ENCODE data around the gene NNAT.
"Not testable (repeated sequence)": the region's sequence is repeated elsewhere in the genome, so short reads cannot be mapped to it uniquely, and the experiment has no call there.

Gene NNAT, protein sequence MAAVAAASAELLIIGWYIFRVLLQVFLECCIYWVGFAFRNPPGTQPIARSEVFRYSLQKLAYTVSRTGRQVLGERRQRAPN

DNA sequence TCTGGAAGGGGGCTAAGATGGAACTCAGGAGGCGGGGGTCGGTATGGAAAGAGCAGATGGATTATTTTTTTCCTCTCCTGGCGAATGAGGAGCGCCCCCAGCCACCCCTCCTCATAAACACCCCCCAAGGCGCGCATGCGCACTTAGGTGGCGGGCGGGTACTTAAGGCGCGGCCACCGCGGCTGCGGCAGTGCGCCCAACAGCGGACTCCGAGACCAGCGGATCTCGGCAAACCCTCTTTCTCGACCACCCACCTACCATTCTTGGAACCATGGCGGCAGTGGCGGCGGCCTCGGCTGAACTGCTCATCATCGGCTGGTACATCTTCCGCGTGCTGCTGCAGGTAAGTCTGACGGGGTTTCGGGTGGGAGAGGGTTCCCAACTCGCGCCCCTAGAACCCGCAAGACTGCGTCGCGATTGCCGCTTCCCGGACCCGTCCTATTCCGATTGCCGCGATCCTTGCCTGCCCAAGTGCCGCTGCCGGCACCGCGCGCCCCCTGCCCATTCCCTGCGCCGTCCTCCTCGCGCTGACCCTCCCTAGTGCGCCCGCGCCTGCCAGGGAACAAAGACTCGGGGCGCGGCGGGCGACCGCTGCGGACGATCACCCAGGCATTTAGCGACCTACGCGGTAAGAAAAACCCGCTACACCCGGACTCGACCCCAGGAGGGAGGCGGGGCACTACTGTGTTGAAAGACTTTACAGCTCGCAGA, at the start of gene NNAT:
TSS of gene NNAT (plus strand) at position 190 of the 711 bp plus-strand sequence. CDS start at position 272, 82 bp downstream.
- ATAC-seq, result no peak
- peaks cover 62% of the 10 kb centered on the region for H3K4me1 Mint-ChIP-seq

DNA sequence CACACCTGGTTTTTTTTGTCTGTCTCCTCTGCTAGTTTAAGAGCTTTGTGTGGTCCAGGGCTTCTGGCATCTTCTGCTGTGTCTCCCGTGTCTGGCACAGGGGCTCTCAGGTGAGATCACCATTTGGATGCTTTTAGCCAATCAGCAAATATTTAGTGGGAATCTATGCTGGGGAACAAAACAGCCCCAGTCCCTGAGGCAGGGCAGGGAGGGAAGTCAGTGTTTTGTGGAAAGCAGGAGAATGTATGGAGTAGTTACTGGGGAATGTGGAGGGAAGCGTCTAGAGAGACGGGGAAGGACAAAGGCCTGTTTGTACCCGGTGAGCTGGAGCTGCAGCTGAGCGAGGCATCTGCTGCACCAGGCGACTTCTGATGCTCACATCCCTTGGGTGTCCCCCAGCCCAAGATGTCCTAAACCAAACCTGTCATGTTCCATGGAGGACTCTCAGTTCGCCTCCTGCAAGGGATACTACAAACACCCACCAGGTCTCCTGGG, 49.3 kb upstream of the NNAT start:
- Mint-ChIP-seq H3K4me1 (no peaks in the 10 kb centered on the region), H3K4me3 (no peak overlapping the region), H3K27me3 (peaks cover 16% of the 10 kb centered on the region), H3K27ac (no peak overlapping the region), H3K9me3 (no peaks in the 10 kb centered on the region)
- DNase-seq (no peak), ATAC-seq (no peak)

More for the DNA sequence above, at the start of gene NNAT:
- Mint-ChIP-seq H3K4me3 (peak within 1 kb of the TSS; percentile 60 to 86), H3K27me3 (no peaks in the 10 kb centered on the region), H3K9me3 (no peaks in the 10 kb centered on the region), H3K27ac (no peak within 1 kb of the TSS)
- peak in 1 of 2 donors; percentile 12 for DNase-seq

DNA sequence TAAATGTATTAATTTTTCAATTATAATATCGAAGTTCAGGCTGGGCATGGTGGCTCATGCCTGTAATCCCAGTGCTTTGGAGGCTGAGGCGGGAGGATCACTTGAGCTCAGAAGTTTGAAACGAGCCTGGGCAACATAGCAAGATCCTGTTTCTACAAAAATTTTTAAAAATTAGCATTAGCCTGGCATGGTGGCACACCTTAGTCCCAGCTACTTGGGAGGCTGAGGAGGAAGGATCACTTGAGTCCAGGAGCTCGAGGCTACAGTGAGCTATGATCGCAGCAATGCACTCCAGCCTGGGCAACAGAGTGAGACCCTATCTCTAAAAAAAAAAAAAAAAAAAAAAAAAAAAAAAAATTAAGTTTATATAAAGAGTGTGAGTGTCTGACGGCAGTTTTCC, 48.6 kb upstream of the NNAT start:
- not testable (repeated sequence) for ATAC-seq, H3K4me1 Mint-ChIP-seq, H3K9me3 Mint-ChIP-seq, H3K4me3 Mint-ChIP-seq, H3K27ac Mint-ChIP-seq, DNase-seq
- H3K27me3 Mint-ChIP-seq, result peaks cover 15% of the 10 kb centered on the region

DNA sequence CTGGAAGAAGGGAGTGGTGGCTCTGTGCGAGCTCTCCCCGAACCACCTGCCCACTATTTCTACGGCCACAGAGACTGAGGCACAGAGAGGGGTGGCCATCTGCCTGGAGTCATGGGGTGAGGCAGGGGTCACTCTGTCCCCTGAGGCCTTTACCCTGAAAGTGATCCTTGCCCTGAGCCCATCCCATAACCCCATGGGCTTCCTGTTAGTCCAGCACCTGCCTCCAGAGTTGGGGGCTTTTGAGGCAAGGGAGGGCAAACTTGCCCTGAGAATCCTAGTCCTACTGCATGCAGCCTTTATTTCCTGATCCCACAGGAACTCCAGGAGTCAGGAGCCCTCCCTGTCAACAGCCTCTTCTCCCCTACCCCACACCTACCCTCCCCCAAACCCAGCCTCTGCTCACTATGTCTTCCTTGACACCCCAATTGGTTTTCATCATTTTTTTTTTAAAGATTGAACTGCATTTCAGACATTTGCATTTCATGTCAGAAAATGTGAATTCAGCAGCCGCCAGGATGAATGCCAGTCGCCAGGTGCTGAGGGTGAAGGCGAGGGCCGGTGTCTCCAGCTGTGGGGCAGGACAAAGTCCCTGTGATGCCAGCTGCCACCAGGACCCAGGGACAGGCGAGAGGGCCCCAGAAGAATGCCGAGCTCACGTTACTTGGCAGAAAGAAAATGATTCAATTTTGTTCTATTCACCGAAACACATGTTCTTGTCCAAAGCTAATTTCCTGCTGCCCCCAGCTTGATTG, 47.6 kb upstream of the NNAT start:
- no peak for ATAC-seq
- no peak overlapping the region for H3K4me3 Mint-ChIP-seq
- no peaks in the 10 kb centered on the region for H3K4me1 Mint-ChIP-seq
- no peak overlapping the region for H3K27ac Mint-ChIP-seq
- peaks cover 23% of the 10 kb centered on the region for H3K27me3 Mint-ChIP-seq
- no peak for DNase-seq
- H3K9me3 Mint-ChIP-seq, result no peaks in the 10 kb centered on the region

DNA sequence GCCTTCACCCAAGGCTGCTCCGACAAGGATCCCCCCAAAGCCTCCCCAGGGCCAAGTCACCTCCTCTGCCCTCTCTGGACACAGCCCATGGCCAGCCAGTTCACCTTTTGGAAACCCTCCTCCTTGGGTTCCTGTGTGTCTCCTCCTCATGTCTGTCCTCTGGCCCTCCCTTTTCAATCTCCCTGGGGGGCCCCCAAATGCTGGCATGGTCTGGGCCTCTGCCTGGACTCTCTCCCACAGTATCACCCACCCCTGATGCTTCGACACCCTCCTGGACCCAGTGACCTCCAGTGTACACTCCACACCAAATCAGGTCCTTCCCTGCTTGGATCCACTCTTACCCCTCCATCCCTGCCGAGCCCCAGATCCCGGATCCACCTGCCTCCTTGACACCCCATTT, 46.7 kb upstream of the NNAT start:
- no peak overlapping the region for H3K27ac Mint-ChIP-seq
- peaks cover 27% of the 10 kb centered on the region for H3K27me3 Mint-ChIP-seq
- H3K4me3 Mint-ChIP-seq, result no peak overlapping the region
- DNase-seq (no peak), ATAC-seq (no peak)
- no peaks in the 10 kb centered on the region for H3K4me1 Mint-ChIP-seq
- no peaks in the 10 kb centered on the region for H3K9me3 Mint-ChIP-seq

DNA sequence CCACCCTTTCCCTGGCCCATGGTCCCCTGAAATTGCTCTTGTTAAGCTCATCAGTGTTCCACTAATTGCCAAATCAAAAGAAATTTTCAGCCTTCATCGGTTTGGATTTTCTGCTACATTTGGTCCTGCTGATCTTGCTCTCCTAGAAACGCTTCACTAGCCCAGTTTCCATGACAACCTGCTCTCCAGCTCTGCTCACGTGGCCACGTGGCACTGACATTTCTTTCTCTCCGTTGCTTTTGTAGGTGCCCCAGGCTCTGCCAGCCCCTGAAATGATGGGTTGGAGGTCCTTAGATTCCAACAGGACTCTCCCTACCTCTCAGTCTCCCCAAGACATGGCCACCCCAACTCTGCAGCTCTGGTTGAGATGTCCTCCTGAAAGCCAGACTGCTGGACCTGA, 45.8 kb upstream of the NNAT start:
- Mint-ChIP-seq H3K4me1 (no peaks in the 10 kb centered on the region), H3K4me3 (no peak overlapping the region), H3K27me3 (peaks cover 29% of the 10 kb centered on the region), H3K27ac (no peak overlapping the region), H3K9me3 (no peaks in the 10 kb centered on the region)
- ATAC-seq, result no peak
- no peak for DNase-seq

DNA sequence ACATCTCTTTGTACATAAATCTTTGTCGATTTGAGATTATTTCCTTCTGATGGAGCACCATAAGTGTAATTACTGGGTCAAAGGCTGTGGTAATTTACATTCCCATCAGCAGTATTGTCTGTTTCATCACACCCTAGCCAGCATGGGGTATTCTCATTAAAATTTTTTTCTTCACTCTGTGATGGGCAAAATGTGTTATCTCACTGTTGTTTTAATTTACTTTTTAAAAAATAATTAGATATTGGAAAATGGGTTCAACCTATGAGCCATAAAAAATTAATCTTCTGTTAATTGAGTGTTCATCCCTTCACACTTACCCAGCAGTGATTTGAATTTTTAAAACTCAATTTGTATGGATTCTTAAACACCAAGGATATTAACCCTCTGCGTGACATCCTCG, 44.0 kb upstream of the NNAT start:
- H3K27ac Mint-ChIP-seq, result no peak overlapping the region
- no peaks in the 10 kb centered on the region for H3K9me3 Mint-ChIP-seq
- DNase-seq, result no peak
- ATAC-seq, result no peak
- H3K27me3 Mint-ChIP-seq, result peaks cover 45% of the 10 kb centered on the region
- H3K4me3 Mint-ChIP-seq, result no peak overlapping the region
- no peaks in the 10 kb centered on the region for H3K4me1 Mint-ChIP-seq

DNA sequence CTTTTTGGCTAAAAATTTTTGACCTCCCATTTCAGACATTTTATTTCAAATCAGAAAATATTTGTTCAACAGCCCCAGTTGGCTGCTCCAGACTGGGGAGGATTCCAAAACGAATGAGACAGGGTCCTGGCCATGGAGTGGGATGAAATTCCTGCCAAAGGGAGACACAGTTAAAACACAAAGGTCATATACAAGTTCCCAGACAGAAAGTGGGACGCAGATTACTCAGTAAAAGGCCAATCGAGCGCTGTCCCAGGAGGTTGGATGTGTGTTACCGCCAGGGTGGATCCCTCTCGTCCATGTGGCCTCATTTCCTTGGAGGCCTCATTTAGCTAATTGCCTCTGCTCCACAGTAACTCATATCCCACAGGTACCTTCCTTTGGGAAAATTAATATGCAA, 41.8 kb upstream of the NNAT start:
- H3K4me1 Mint-ChIP-seq, result no peaks in the 10 kb centered on the region
- H3K4me3 Mint-ChIP-seq, result no peak overlapping the region
- DNase-seq, result no peak

DNA sequence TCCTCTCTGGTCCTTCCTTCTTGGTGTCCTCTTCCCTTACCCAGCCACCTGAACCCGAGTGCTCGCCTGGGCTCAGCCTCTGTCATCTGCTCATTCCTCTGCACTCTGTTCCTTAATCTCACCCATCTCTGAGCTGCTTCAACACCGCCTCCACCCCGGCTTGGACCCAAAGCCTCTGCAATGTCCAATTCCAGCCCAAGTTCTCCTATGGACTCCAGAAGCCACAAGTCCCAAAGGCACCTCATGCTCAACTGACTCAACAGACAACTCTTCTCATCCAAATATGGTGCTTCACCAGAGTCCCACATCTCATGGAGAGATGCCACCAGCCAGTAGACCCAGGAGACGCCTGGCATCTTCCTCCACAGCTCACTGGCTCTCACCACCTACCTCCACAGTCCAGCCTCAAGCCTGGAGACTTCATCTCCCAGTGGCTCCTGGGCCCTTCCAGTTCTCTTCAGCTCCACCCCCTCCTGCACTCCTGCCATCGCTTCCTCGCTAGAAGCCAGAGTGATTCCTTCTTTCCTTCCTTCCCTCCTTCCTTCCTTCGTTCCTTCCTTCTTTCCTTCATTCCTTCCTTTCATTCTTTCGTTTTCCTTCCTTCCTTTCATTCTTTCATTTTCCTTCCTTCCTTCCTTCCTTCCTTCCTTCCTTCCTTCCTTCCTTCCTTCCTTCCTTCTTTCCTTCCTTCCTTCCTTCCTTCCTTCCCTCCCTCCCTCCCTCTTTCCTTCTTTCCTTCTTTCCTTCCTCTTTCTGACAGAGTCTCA, 40.9 kb upstream of the NNAT start:
- Mint-ChIP-seq H3K27ac (no peak overlapping the region), H3K4me1 (no peaks in the 10 kb centered on the region), H3K4me3 (no peak overlapping the region), H3K27me3 (peaks cover 52% of the 10 kb centered on the region), H3K9me3 (no peaks in the 10 kb centered on the region)
- DNase-seq, result no peak
- ATAC-seq, result no peak

More for the DNA sequence above, 41.8 kb upstream of the NNAT start:
- ATAC-seq, result no peak
- Mint-ChIP-seq H3K27ac (peak overlapping the region in 1 of 2 donors; percentile 65), H3K9me3 (no peaks in the 10 kb centered on the region), H3K27me3 (peaks cover 47% of the 10 kb centered on the region)

DNA sequence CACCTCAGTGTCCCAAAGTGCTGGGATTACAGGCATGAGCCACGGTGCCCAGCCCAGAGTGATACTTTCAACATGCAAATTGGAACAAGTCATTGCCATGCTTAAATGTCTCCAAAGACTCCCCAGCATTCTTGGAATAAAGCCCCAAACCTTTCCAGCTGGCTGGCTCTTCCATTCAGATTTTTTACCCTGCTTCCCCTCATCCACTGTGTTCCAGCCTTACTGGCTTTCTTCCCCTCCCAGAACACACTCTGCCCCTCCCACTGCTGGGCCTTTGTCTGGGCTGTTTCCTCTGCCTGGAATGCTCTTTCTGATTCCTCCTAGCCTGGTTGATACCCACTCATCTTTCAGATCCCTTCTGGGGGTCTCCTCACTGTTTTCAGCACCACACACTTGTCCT, 40.1 kb upstream of the NNAT start:
- Mint-ChIP-seq H3K27ac (no peak overlapping the region), H3K4me3 (no peak overlapping the region), H3K27me3 (peaks cover 53% of the 10 kb centered on the region), H3K9me3 (no peaks in the 10 kb centered on the region), H3K4me1 (no peaks in the 10 kb centered on the region)
- no peak for DNase-seq
- no peak for ATAC-seq

DNA sequence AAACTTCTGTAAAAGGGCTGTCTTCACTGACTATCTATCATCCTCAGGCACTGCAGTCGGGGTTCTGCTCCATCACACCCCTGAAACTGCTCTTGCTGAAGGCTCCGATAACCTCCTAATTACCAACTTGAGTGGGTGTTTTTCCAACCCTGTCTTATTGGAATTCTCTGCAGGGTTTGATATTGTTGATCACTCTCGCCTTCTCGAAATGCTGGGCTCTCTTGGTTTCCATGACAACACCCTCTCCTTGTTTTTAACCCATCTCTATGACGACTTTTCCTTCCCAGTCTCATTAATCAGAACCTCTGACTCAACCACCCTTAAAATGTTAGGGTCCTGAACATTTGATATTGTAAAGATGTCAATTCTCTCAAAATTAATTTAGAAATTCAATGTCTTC, 39.4 kb upstream of the NNAT start:
- Mint-ChIP-seq H3K4me3 (no peak overlapping the region), H3K27me3 (peaks cover 56% of the 10 kb centered on the region), H3K9me3 (no peaks in the 10 kb centered on the region), H3K4me1 (no peaks in the 10 kb centered on the region), H3K27ac (no peak overlapping the region)
- DNase-seq, result no peak
- ATAC-seq, result no peak

DNA sequence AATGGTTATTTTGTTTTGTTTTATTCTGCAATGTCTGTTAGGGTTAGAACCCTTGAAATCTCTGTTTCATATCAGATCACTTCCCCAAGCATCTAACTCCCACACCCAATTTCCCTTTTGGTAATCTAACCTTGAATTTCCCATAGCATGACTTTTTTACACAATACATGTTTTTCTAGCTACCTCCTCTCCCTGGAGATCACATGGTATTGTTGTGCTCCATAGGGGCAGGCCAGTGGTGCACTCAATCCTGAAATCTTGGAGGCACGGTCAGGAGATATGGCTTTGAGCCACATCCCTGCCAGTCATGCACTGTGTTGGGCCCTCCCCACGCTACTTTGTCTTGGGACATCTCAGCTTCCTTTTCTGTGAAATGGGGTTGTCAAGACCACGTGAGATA, 36.7 kb upstream of the NNAT start:
- no peaks in the 10 kb centered on the region for H3K9me3 Mint-ChIP-seq
- H3K4me3 Mint-ChIP-seq, result no peak overlapping the region
- DNase-seq, result no peak
- H3K27me3 Mint-ChIP-seq, result peaks cover 43% of the 10 kb centered on the region
- H3K27ac Mint-ChIP-seq, result no peak overlapping the region
- no peak for ATAC-seq
- no peaks in the 10 kb centered on the region for H3K4me1 Mint-ChIP-seq

DNA sequence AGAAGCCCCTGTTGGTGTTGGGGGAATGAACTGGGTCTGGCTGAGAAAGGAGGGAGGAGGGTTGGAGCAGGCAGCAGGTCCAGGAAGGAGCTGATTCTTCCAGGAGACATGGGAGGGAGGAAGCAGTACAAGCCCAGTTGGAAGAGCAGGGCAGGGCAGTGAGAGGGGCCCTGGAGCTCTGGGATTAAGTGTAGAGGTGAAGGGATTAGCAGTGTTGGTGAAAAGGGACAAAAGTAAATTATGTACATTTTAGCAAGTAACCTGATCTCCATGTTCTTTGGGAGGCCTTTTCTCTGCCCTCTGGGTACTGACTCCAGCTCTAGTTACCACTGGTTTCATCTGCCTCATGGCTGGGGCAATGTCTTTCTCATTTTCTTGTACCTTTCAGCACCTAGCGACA, 34.8 kb upstream of the NNAT start:
- not testable (repeated sequence) for H3K9me3 Mint-ChIP-seq, DNase-seq, H3K4me1 Mint-ChIP-seq, H3K4me3 Mint-ChIP-seq, ATAC-seq
- Mint-ChIP-seq H3K27me3 (peaks cover 25% of the 10 kb centered on the region), H3K27ac (peak overlapping the region in 1 of 2 donors; percentile 85)

DNA sequence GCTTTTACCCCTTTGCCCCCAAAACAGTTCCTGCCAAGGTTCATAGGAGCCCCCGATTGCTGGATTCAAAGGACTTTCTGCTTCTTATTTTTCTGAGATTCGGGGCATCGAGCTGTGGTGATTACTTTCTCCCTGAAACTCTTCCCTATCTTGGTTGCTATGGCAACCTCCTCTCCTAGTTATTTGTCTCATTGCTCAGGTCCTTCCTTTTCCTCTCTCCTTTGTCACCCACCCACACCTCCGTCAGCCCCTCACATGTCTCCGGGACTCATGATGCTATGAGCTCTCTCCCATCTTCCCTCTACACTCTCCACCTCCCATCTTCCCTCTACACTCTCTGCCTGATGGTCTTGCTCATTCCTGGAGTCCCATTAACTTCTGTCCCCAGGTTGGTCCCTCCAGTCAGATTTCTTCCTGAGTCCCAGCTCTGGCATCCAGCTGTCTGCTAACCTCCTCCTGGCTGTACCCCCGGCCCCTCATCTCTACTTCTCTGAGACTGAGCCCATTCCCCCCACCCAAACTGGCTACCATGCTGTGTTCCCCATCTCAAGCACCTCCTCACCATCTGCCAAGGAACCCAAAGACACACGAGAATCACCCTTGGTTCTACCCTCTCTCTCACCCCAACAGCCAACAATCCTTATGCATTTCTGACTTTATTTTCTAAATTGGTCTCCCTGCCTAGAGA, 30.2 kb upstream of the NNAT start:
- no peaks in the 10 kb centered on the region for H3K4me1 Mint-ChIP-seq
- H3K4me3 Mint-ChIP-seq, result no peak overlapping the region
- no peak overlapping the region for H3K27ac Mint-ChIP-seq
- peaks cover 0 to 7% of the 10 kb centered on the region in 2 donors for H3K9me3 Mint-ChIP-seq
- H3K27me3 Mint-ChIP-seq, result peaks cover 4% of the 10 kb centered on the region
- DNase-seq (no peak), ATAC-seq (no peak)

DNA sequence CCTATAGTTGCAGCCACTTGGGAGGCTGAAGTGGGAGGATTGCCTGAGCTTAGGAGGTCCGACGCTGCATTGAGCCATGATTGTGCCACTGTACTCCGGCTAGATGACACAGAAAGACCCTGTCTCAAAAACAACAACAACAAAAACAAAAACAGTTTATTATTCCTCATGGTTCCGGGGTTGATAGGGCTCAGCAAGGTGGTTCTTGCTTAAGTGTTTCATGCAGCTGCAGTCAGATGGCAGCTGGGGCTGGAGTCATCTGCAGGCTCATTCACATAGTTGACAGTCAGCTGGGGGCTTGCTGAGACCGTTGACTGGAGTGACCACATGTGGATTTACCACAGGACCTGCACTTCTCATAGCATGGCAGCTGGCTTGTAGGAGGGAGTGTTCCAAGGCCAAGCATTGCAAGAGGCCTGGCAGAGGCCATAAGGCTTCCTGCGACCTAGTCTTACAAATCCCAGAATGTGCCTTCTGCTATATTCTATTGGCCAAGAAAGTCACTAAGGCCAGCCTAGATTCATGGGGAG, 28.9 kb upstream of the NNAT start:
- ATAC-seq (no peak), DNase-seq (no peak)
- Mint-ChIP-seq H3K4me1 (no peaks in the 10 kb centered on the region), H3K27me3 (no peaks in the 10 kb centered on the region), H3K27ac (no peak overlapping the region), H3K4me3 (no peak overlapping the region), H3K9me3 (peaks cover 0 to 7% of the 10 kb centered on the region in 2 donors)
